Upper lobe of left lung (tissue), 4 donors: Measurements from ENCODE around the gene KIF13A.

Experiments
- CTCF ChIP-seq, 6 experiments: fragments of 450-650 bp in 4 of 6; fragments of 200-600 bp in 2 of 6; sonication (generic) in 2 of 6; IDR thresholded peaks; one replicate each; pipeline ENCODE4 v1.5.1; 2016 to 2019; ENCODE audit warnings: antibody characterized with exemption in 6 of 6
- EP300 ChIP-seq, 4 donors: sonication (generic); formaldehyde crosslinking; IDR thresholded peaks; one replicate each; pipeline ENCODE4 v1.5.1; 2017; ENCODE audit warnings: antibody characterized with exemption in 4 of 4, control low read depth in 2 of 4

GRCh38 chr6:18031189-18031588 is 43.8 kb upstream of the KIF13A start:
- no peak for TF ChIP-seq CTCF (IDR thresholded peaks at IDR 0.05)
- no peak for TF ChIP-seq EP300 (IDR thresholded peaks at IDR 0.05)
